ENCODE results near the gene SNAPC4.

SNAPC4 gene

DNA sequence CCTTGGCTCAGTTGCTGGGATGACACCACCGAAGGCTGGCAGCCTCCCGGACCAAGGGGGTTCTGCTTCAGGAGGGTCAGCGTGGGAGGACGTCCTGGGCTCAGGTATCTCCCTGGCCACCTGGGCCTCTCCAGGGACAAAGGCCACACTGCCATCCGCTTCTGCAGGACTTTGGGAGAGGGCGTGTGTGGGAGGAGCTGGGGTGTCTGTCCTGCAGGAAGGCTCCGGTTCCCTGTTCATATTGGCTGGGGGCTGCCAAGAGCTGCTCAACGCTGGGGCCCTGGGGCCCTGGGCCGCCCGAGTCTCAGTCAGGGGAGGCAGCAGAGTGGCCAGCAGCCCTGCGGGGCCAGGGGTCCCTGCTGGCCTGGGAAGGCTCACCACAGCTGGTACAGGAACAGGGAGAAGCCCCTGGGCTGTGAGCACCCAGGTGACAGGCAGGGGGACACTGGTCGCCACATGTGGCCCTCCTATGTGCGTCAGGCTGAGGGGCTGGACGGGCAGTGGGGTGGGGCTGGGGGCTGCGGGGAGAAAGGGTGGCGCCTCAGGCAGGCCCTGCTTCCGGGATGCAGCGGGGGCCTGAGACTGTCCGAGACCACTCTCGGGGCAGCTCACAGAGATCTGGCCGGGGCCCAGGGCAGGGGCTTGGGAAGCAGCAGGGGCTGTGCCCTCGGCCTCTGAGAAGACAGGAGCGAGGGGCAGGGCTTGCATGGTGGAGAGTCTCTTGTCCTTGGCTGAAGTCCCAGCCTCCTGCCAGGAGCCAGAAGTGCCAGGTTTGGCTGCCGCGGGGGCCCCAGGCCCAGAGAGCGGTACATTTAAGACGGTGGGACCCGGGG lies 21.6 kb downstream of the SNAPC4 start:
- Histone ChIP-seq H3K27ac (ENCODE audit: insufficient read depth in 1 of 2, low read depth in 1 of 2, low read length in 2 of 2, poor library complexity in 1 of 2, severe bottlenecking in 2 of 2) (no peak overlapping the region), H3K4me3 (ENCODE audit: control insufficient read depth in 1 of 7, extremely low read depth in 1 of 7, insufficient read depth in 4 of 7, low read depth in 2 of 7, low read length in 6 of 7) (no peak overlapping the region), H3K27me3 (replicated peaks in 2 of 5; ENCODE audit: control insufficient read depth in 4 of 5, insufficient read depth in 5 of 5, low read length in 4 of 5) (no peaks in the 10 kb centered on the region), H3K4me1 (ENCODE audit: control extremely low read depth in 1 of 4, control insufficient read depth in 4 of 4, insufficient read depth in 4 of 4, low read length in 3 of 4) (peaks cover 0 to 15% (median 13%) of the 10 kb centered on the region in 4 experiments), H3K9me3 (ENCODE audit: control extremely low read depth in 1 of 5, control insufficient read depth in 4 of 5, insufficient read depth in 2 of 5, low read depth in 1 of 5, low read length in 4 of 5) (no peaks in the 10 kb centered on the region), H3K36me3 (ENCODE audit: control insufficient read depth in 4 of 4, insufficient read depth in 4 of 4, low read length in 3 of 4) (peaks cover 8 to 76% (median 31%) of the 10 kb centered on the region in 4 experiments)
- 93% methylated on average over 23 of the region's 28 CpGs for WGBS (ENCODE audit: insufficient coverage)
- no peak for DNase-seq
- CTCF ChIA-PET, result interaction anchor here (0.9 kb wide), 1 partner anchor 12 kb away, joined by 3 read pairs; no protein-coding TSS in a partner anchor
- POLR2A ChIA-PET, result no interaction called here

DNA sequence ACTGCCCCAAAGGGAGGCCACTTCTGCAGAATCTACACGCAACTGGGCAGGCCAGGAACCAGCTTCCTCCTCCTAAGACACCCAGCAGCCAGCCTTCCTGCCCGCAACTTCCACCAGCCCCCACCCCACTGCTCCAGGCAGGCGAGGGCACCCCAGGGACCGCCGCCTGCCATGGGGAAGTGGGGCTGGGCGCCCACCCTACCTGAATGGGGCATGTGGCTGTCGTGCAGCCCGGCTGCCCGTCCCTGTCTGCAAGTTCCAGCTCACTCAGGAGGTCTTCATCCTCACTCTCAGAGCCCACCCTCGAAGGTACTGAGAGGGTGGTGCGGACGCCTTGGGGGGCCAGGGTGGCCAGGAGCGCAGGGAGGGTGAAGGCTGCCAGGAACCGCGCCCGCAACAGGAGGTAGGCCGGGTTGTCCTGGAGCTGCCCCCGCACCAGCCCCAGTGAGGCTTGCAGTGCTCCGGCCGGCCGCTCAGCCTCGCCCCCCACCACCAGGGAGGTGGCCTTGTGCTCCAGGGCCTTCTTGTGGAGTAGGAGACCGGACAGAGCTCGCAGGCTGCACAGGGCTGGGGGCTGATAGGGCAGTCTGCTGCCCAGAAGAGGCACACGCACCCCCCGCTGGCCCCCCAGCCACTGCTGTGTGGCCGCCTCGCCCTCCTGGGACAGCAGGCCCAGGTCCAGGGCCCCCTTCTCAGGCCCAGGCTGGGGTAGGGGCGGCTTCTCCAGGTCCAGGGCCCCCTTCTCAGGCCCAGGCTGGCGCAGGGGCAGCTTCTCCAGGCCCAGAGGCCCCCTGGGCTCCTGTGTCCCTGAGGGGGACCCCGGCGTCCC lies 22.4 kb downstream of the SNAPC4 start:
- no peak overlapping the region for H3K27ac ChIP-seq (ENCODE audit: insufficient read depth in 1 of 2, low read depth in 1 of 2, low read length in 2 of 2, poor library complexity in 1 of 2, severe bottlenecking in 2 of 2)
- H3K4me3 ChIP-seq (ENCODE audit: control insufficient read depth in 1 of 7, extremely low read depth in 1 of 7, insufficient read depth in 4 of 7, low read depth in 2 of 7, low read length in 6 of 7), result no peak overlapping the region
- H3K9me3 ChIP-seq (ENCODE audit: control extremely low read depth in 1 of 5, control insufficient read depth in 4 of 5, insufficient read depth in 2 of 5, low read depth in 1 of 5, low read length in 4 of 5), result no peaks in the 10 kb centered on the region
- 95% methylated on average over 20 of the region's 32 CpGs for WGBS (ENCODE audit: insufficient coverage)
- ChIA-PET POLR2A (no interaction called here), CTCF (interaction anchor here (1.4 kb wide), 1 partner anchor 65 kb away, joined by 3 read pairs; no protein-coding TSS in a partner anchor)
- H3K4me1 ChIP-seq (ENCODE audit: control extremely low read depth in 1 of 4, control insufficient read depth in 4 of 4, insufficient read depth in 4 of 4, low read length in 3 of 4), result peaks cover 2 to 23% (median 21%) of the 10 kb centered on the region in 4 experiments
- DNase-seq, result no peak
- H3K27me3 ChIP-seq (replicated peaks in 2 of 5; ENCODE audit: control insufficient read depth in 4 of 5, insufficient read depth in 5 of 5, low read length in 4 of 5), result no peaks in the 10 kb centered on the region
- H3K36me3 ChIP-seq (ENCODE audit: control insufficient read depth in 4 of 4, insufficient read depth in 4 of 4, low read length in 3 of 4), result peaks cover 3 to 67% (median 26%) of the 10 kb centered on the region in 4 experiments

DNA sequence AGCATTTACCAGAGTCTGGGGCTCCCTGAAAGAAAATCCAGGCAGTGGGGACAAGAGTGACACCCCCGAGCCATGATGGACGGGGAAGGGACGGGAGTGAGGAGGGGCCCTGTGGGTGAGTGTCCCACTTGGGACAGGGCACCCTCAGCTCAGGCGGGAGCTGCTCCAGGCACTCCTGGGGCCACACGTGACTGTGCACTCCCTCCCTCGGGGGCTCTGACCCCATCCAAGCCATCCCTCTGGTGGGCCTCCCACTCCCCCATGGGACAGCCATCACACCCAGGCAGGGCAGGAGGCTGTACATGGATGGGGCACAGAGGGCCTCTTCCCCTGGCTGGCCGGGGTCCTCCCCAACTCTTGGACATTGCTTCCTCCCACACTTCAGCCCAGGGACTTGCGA lies 23.5 kb downstream of the SNAPC4 start:
- Histone ChIP-seq H3K27ac (ENCODE audit: insufficient read depth in 1 of 2, low read depth in 1 of 2, low read length in 2 of 2, poor library complexity in 1 of 2, severe bottlenecking in 2 of 2) (no peak overlapping the region), H3K9me3 (ENCODE audit: control extremely low read depth in 1 of 5, control insufficient read depth in 4 of 5, insufficient read depth in 2 of 5, low read depth in 1 of 5, low read length in 4 of 5) (no peaks in the 10 kb centered on the region), H3K4me1 (ENCODE audit: control extremely low read depth in 1 of 4, control insufficient read depth in 4 of 4, insufficient read depth in 4 of 4, low read length in 3 of 4) (peaks cover 2 to 32% (median 29%) of the 10 kb centered on the region in 4 experiments), H3K4me3 (ENCODE audit: control insufficient read depth in 1 of 7, extremely low read depth in 1 of 7, insufficient read depth in 4 of 7, low read depth in 2 of 7, low read length in 6 of 7) (no peak overlapping the region), H3K27me3 (replicated peaks in 2 of 5; ENCODE audit: control insufficient read depth in 4 of 5, insufficient read depth in 5 of 5, low read length in 4 of 5) (no peaks in the 10 kb centered on the region), H3K36me3 (ENCODE audit: control insufficient read depth in 4 of 4, insufficient read depth in 4 of 4, low read length in 3 of 4) (peaks cover 3 to 56% (median 18%) of the 10 kb centered on the region in 4 experiments)
- ChIA-PET POLR2A (no interaction called here), CTCF (interaction anchor here (1.4 kb wide), 1 partner anchor 64 kb away, joined by 3 read pairs; no protein-coding TSS in a partner anchor)
- no peak for DNase-seq
- 91% methylated on average over 7 of the region's 8 CpGs for WGBS (ENCODE audit: insufficient coverage)

DNA sequence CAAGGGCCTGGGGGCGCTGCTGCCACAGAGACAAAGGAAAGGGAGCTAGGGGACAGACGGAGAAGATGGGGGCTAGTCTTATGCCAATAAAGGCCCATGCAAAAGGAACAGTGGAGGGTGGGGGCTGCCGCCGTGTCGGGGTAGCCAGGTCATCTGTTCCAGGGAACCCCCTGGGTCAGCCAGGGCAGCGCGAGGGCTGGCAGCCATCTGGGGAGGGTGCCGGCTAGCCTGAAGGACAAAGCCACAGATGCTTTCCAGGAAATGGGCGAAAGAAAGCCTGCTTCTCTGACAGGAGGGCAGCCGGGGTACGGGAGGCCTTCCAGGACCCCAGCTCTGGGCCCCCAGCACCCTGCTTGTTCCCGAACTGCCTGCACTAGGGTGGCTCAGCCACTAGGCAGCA lies 24.9 kb downstream of the SNAPC4 start:
- DNase-seq, result no peak
- peaks cover 2 to 32% (median 29%) of the 10 kb centered on the region in 4 experiments for H3K4me1 ChIP-seq (ENCODE audit: control extremely low read depth in 1 of 4, control insufficient read depth in 4 of 4, insufficient read depth in 4 of 4, low read length in 3 of 4)
- H3K36me3 ChIP-seq (ENCODE audit: control insufficient read depth in 4 of 4, insufficient read depth in 4 of 4, low read length in 3 of 4), result peaks cover 3 to 53% (median 13%) of the 10 kb centered on the region in 4 experiments
- CTCF ChIA-PET, result interaction anchor here (0.8 to 2.3 kb wide), 2 partner anchors 9 to 62 kb away, joined by 3 to 10 read pairs; no protein-coding TSS in a partner anchor
- no peaks in the 10 kb centered on the region for H3K9me3 ChIP-seq (ENCODE audit: control extremely low read depth in 1 of 5, control insufficient read depth in 4 of 5, insufficient read depth in 2 of 5, low read depth in 1 of 5, low read length in 4 of 5)
- no peak overlapping the region for H3K4me3 ChIP-seq (ENCODE audit: control insufficient read depth in 1 of 7, extremely low read depth in 1 of 7, insufficient read depth in 4 of 7, low read depth in 2 of 7, low read length in 6 of 7)
- WGBS (ENCODE audit: insufficient coverage), result 91% methylated on average over 11 of the region's 12 CpGs
- POLR2A ChIA-PET, result no interaction called here
- no peak overlapping the region for H3K27ac ChIP-seq (ENCODE audit: insufficient read depth in 1 of 2, low read depth in 1 of 2, low read length in 2 of 2, poor library complexity in 1 of 2, severe bottlenecking in 2 of 2)
- no peaks in the 10 kb centered on the region for H3K27me3 ChIP-seq (replicated peaks in 2 of 5; ENCODE audit: control insufficient read depth in 4 of 5, insufficient read depth in 5 of 5, low read length in 4 of 5)

DNA sequence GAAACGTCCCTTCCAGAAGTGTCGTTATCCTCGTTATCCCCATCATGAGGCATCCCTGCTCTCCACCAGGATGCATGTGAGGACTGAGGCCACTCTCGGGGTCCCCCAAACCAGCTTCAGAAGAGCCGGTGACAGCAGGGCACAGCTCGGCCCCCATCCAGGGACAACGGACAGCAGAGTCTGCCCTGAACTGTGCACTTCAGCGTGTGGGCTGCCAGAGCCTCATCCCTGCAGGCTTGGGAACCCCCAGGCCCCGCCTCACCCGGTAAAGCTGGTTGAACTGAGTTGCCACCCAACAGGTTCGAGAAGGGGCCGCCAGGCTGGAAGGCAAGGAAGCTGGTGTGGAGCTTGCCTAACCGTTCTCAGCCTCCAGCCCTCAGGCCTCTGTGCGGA lies 25.8 kb downstream of the SNAPC4 start:
- Histone ChIP-seq H3K27ac (ENCODE audit: insufficient read depth in 1 of 2, low read depth in 1 of 2, low read length in 2 of 2, poor library complexity in 1 of 2, severe bottlenecking in 2 of 2) (no peak overlapping the region), H3K36me3 (ENCODE audit: control insufficient read depth in 4 of 4, insufficient read depth in 4 of 4, low read length in 3 of 4) (peaks cover under 1 to 52% (median 15%) of the 10 kb centered on the region in 4 experiments), H3K4me1 (ENCODE audit: control extremely low read depth in 1 of 4, control insufficient read depth in 4 of 4, insufficient read depth in 4 of 4, low read length in 3 of 4) (peaks cover 2 to 32% (median 29%) of the 10 kb centered on the region in 4 experiments), H3K27me3 (replicated peaks in 2 of 5; ENCODE audit: control insufficient read depth in 4 of 5, insufficient read depth in 5 of 5, low read length in 4 of 5) (no peaks in the 10 kb centered on the region), H3K9me3 (ENCODE audit: control extremely low read depth in 1 of 5, control insufficient read depth in 4 of 5, insufficient read depth in 2 of 5, low read depth in 1 of 5, low read length in 4 of 5) (no peaks in the 10 kb centered on the region), H3K4me3 (ENCODE audit: control insufficient read depth in 1 of 7, extremely low read depth in 1 of 7, insufficient read depth in 4 of 7, low read depth in 2 of 7, low read length in 6 of 7) (no peak overlapping the region)
- ChIA-PET POLR2A (no interaction called here), CTCF (interaction anchor here (2.3 kb wide), 1 partner anchor 8 kb away, joined by 10 read pairs; no protein-coding TSS in a partner anchor)
- DNase-seq, result no peak
- 96% methylated on average over 13 of the region's 14 CpGs for WGBS (ENCODE audit: insufficient coverage)

DNA sequence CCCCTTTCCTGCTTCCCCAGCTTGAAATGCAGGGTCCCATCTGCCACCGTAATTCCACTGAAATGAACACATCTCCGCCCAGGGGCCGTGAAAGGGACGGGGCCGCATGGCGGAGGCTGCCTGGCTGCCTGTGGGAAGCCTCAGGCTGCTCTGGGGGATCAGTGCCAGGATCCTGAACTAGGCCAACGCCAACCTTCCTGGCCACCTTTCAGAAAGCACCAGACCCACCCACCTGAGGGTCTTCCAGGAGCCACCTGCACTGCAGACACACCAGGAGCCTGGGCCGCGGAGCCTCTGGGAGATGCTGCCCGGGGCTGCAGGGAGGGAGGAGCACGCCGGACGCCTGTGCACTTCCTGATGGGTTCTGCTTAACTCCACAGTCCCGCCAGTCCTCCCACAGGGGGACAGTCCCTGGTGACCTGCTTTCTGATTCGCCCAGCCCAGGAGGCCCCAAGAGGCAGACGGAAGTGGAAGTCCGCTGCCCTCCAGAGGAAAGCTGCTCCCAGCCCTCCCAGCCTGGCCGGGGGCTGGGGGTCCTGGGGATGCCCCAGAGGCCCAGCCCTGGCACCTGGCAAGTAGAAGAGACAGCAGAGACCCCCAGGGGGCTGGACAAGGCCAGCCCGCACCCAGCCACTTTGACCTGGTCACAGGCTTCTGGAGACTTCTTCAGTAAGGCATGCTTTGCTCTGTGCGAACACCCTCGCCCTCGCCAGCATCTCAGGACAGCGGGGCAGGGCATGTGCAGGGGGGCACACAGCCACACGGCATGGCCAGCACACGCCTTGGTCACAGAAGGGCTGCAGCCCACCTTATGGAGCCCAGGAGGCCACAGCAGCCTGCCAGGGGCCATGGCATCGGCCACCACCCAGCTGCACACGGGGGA lies 26.4 kb downstream of the SNAPC4 start, which contains the start of gene CARD9:
Gene CARD9, minus strand, starts transcription at position 370 of the 883 bp plus-strand sequence. CDS start 1,591 bp downstream, outside the sequence.
- Histone ChIP-seq H3K4me1 (ENCODE audit: control extremely low read depth in 1 of 4, control insufficient read depth in 4 of 4, insufficient read depth in 4 of 4, low read length in 3 of 4) (peaks cover 2 to 32% (median 29%) of the 10 kb centered on the region in 4 experiments), H3K36me3 (ENCODE audit: control insufficient read depth in 4 of 4, insufficient read depth in 4 of 4, low read length in 3 of 4) (peaks cover 0 to 47% (median 13%) of the 10 kb centered on the region in 4 experiments), H3K27ac (ENCODE audit: insufficient read depth in 1 of 2, low read depth in 1 of 2, low read length in 2 of 2, poor library complexity in 1 of 2, severe bottlenecking in 2 of 2) (peak within 1 kb of the TSS in 1 of 2 experiments; percentile 54), H3K4me3 (ENCODE audit: control insufficient read depth in 1 of 7, extremely low read depth in 1 of 7, insufficient read depth in 4 of 7, low read depth in 2 of 7, low read length in 6 of 7) (peak within 1 kb of the TSS; percentile 9 to 79 (median 71)), H3K9me3 (ENCODE audit: control extremely low read depth in 1 of 5, control insufficient read depth in 4 of 5, insufficient read depth in 2 of 5, low read depth in 1 of 5, low read length in 4 of 5) (no peaks in the 10 kb centered on the region), H3K27me3 (replicated peaks in 2 of 5; ENCODE audit: control insufficient read depth in 4 of 5, insufficient read depth in 5 of 5, low read length in 4 of 5) (no peaks in the 10 kb centered on the region)
- DNase-seq, result peak in 1 of 3 donors; percentile 26
- WGBS (ENCODE audit: insufficient coverage), result 43% methylated on average over 18 of the region's 27 CpGs
- ChIA-PET POLR2A (interaction anchor here (1.0 to 1.3 kb wide), 2 partner anchors 10 to 45 kb away, joined by 3 to 5 read pairs; partner anchors contain the start of gene DNLZ), CTCF (interaction anchor here (0.9 to 4.6 kb wide), 5 partner anchors 7 to 61 kb away, joined by 3 to 26 read pairs (median 7); partner anchors contain the start of gene DNLZ)

Measured in common myeloid progenitor, CD34-positive (primary cell).